ENCODE data around the gene PHTF2.

Gene PHTF2

GRCh38 chr7:77811516-77812289, 13.1 kb downstream of the PHTF2 start:
- no peak overlapping the region for H3K4me3 ChIP-seq (ENCODE audit: low read depth, low read length)
- TF ChIP-seq CTCF (IDR thresholded peaks at IDR 0.05; ENCODE audit: low read depth, low read length, missing control alignments), result no peak
- DNase-seq (ENCODE audit: low read depth), result no peak
- in situ Hi-C loops (cut with HindIII; ENCODE audit: low sequenced_read_pairs), result no loop called here

GRCh38 chr7:77812290-77812685, 13.7 kb downstream of the PHTF2 start:
- TF ChIP-seq CTCF (IDR thresholded peaks at IDR 0.05; ENCODE audit: low read depth, low read length, missing control alignments), result no peak
- H3K4me3 ChIP-seq (ENCODE audit: low read depth, low read length), result no peak overlapping the region
- DNase-seq (ENCODE audit: low read depth), result no peak
- in situ Hi-C loops (cut with HindIII; ENCODE audit: low sequenced_read_pairs), result no loop called here

GRCh38 chr7:77813180-77813579, 14.6 kb downstream of the PHTF2 start:
- no peak for DNase-seq (ENCODE audit: low read depth)
- TF ChIP-seq CTCF (IDR thresholded peaks at IDR 0.05; ENCODE audit: low read depth, low read length, missing control alignments), result no peak
- no peak overlapping the region for H3K4me3 ChIP-seq (ENCODE audit: low read depth, low read length)
- in situ Hi-C loops (cut with HindIII; ENCODE audit: low sequenced_read_pairs), result no loop called here

GRCh38 chr7:77819021-77819420, 20.4 kb downstream of the PHTF2 start:
- in situ Hi-C loops (cut with HindIII; ENCODE audit: low sequenced_read_pairs), result no loop called here
- TF ChIP-seq CTCF (IDR thresholded peaks at IDR 0.05; ENCODE audit: low read depth, low read length, missing control alignments), result no peak
- DNase-seq (ENCODE audit: low read depth), result no peak
- H3K4me3 ChIP-seq (ENCODE audit: low read depth, low read length), result no peak overlapping the region

GRCh38 chr7:77820967-77821366, 22.4 kb downstream of the PHTF2 start:
- in situ Hi-C loops (cut with HindIII; ENCODE audit: low sequenced_read_pairs), result no loop called here
- no peak for TF ChIP-seq CTCF (IDR thresholded peaks at IDR 0.05; ENCODE audit: low read depth, low read length, missing control alignments)
- DNase-seq (ENCODE audit: low read depth), result no peak
- no peak overlapping the region for H3K4me3 ChIP-seq (ENCODE audit: low read depth, low read length)

- no peak for DNase-seq (ENCODE audit: low read depth)
- in situ Hi-C loops (cut with HindIII; ENCODE audit: low sequenced_read_pairs), result no loop called here
- H3K4me3 ChIP-seq (ENCODE audit: low read depth, low read length), result no peak overlapping the region
- no peak for TF ChIP-seq CTCF (IDR thresholded peaks at IDR 0.05; ENCODE audit: low read depth, low read length, missing control alignments)
Measured at GRCh38 chr7:77822269-77822668, 23.7 kb downstream of the PHTF2 start.

All from astrocyte of the cerebellum (primary cell).